Lower leg skin (tissue), 3 donors: ENCODE results near the gene RNF180.

Experiments
- POLR2A ChIP-seq, 2 donors: fragments of 450-650 bp; IDR thresholded peaks; one replicate each; pipeline ENCODE4 v1.6.1; 2016 to 2017; ENCODE audit warnings: antibody characterized with exemption in 2 of 2, mild to moderate bottlenecking in 1 of 2, moderate library complexity in 1 of 2
- TF ChIP-seq, protein P1 (sequence below), 3 donors: fragments of 450-650 bp; IDR thresholded peaks; one replicate each; pipeline ENCODE4 v1.5.1; 2016; ENCODE audit warnings: antibody characterized with exemption in 3 of 3, mild to moderate bottlenecking in 3 of 3, moderate library complexity in 2 of 3

DNA sequence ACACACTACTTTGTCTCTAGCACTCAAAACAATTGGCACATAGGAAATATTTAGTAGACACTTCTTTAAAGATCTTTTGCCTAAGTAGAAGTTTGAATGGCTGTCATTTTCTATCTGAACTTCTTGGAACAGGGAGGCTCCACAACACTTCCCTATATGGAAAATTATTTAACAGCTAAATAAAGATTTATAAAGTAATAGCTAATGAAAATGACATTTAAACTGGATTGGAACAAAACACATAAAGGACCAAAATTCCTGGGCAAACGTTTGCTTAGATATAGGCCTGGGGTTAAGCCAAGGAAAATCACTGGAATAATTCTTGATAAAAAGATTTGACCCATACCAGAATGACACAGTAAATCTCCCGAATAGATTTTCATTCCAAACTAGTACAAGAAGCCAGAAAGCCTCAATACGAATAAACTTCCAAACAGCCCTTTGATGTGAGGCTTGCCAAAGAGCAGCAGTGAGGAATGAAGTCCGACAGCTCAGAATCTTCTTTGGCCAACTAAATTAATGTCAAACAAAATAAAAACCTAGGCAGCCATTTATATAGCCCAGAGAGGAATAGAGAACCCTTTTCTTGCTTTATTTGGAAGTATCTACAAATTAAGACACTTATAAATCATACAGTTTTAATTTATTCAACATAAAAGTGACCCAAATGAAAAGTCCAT, 20.3 kb upstream of the RNF180 start:
- TF ChIP-seq, protein P1, sequence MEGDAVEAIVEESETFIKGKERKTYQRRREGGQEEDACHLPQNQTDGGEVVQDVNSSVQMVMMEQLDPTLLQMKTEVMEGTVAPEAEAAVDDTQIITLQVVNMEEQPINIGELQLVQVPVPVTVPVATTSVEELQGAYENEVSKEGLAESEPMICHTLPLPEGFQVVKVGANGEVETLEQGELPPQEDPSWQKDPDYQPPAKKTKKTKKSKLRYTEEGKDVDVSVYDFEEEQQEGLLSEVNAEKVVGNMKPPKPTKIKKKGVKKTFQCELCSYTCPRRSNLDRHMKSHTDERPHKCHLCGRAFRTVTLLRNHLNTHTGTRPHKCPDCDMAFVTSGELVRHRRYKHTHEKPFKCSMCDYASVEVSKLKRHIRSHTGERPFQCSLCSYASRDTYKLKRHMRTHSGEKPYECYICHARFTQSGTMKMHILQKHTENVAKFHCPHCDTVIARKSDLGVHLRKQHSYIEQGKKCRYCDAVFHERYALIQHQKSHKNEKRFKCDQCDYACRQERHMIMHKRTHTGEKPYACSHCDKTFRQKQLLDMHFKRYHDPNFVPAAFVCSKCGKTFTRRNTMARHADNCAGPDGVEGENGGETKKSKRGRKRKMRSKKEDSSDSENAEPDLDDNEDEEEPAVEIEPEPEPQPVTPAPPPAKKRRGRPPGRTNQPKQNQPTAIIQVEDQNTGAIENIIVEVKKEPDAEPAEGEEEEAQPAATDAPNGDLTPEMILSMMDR (IDR thresholded peaks at IDR 0.05) = no peak
- no peak for TF ChIP-seq POLR2A (IDR thresholded peaks at IDR 0.05)
